Stimulated activated CD8-positive, alpha-beta memory T cell treated with anti-CD3 and anti-CD28 coated beads, Interleukin-7, amount 100 ng/mL, for 24 hours (primary cell): ENCODE data around the gene KIF21B.

ENCODE experiments used
- DNase-seq: peaks from one replicate; pipeline ENCODE4 v3.0.0-alpha.2; 2020; ENCODE audit warnings: low read depth

The KIF21B gene

DNA sequence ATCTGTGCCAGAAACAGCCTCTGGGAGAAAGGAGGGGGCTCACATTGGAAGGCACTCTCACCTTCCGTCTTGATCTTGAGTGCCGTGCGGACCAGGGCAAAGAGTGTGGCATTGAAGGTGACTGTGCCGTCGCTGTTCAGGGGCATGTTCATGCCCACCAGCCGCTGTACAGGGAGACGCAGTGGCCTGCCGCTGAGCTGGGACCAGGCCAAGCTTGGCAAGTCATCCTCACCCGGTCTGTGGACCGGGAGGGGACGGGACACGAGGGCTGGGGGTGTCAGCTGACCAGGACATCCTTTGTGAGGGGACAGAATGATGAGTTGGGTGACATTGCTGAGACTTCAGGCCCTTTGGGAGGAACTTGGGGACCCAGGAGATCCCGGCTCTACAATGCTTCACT is 25.0 kb upstream of the KIF21B start:
- no peak for DNase-seq

DNA sequence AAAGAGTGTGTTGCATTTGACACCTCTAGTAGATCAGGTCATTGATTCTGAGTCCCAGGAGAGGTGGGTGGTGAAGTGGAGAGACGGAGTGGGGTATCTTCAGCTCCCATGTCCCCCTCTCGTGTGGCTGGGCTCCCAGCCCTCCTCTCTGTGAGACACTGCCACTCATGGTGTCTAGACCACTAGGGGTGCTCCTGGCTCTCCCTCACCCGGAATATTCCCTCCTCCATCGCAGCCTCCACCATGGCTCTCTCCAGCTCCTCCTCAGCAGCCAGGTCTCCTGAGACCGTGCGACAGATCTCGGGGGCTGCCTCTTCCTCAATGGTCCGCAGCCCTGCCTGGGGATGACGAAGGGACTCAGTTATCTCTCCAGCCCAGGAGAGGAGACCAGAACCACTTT is 20.6 kb upstream of the KIF21B start:
- no peak for DNase-seq

DNA sequence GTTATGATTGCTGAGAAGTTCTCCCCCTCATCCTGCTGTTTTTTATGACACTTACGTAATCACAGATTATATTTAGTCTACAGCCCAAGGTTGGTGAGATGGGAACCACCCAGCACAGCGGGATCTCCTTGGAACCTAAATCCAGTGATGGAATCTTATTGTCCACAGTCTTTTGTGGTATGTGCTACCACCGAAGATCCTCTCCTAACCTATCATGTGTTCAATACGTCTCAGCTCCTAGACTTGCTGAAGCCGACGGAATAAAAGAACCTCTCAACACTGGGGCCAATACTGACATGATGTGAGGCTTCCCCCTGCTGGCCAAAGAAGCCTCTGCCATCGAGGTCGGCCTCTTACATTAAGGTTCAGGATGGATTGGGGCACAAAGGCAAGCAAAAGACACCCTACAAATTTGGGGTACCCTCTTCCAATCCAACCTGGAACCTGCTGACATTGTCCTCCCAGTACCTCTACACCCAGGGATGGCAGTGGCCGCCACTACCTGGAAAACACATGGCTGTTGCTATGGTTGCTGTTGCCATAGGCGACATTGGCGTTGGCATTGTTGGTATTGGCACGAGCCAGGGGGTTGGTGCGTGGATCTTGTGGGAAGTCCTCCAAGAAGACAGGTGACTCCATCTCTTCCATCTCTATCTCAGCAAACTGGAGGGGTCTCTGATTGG is 19.4 kb upstream of the KIF21B start:
- DNase-seq: peak; percentile 39

DNA sequence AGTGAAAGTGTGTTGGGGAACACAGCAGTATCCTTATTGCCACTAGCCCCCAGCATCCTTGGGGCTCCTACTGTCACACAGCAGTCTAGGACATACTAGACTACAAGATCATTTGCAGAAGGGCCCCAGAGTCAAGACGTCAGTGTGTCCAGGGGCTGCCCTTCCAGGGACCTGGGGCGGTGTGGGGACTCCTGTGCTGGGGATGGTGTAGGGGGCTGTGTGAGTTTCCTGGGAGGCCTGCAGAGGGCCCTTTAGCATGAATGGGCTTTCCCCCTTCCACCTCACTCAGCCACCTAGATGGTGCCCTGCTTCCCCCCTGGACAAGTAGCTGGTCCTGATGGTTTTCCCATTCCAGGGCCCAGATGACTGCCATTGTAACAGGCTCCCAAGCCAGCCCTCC is 17.5 kb upstream of the KIF21B start:
- no peak for DNase-seq

DNA sequence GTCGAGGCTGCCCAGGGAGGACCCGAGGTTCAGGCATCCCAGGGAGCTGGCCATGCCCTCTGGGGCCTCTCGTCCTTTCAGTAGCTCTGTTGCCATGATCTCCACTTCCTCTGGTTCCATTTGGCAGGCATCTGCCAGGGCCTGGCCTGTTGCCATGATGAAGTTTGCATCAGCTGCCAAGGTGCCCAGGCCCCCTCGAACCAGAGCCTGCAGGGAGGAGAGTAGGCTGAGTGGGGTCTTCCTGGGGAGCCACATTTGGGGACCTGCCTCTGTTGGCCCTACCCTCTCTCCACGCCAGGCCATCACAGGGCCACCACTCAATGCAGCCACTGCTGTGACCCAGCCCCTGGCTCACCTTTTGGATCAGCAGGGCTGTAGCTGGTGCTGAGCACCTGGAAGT is 16.4 kb upstream of the KIF21B start:
- DNase-seq: no peak

DNA sequence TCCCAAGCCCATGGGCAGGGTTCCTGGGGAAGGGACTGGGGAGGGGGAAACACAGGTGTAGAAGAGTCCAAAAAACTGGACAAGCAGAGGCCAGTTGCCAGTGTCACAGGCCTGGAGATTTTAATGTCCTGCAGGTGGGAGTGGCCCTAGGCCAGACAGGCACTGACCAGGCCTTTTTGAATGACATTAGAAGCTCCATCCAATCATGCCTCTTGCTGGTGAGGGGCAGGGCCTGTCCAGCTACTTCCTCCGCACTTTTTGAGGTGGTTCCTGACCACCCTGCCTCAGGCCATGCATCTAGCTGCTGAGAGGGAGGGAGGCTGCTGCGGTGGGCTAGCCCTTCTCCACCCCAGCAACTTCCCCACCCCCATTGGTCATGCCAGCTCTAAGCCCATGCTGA is 15.9 kb upstream of the KIF21B start:
- DNase-seq: no peak

DNA sequence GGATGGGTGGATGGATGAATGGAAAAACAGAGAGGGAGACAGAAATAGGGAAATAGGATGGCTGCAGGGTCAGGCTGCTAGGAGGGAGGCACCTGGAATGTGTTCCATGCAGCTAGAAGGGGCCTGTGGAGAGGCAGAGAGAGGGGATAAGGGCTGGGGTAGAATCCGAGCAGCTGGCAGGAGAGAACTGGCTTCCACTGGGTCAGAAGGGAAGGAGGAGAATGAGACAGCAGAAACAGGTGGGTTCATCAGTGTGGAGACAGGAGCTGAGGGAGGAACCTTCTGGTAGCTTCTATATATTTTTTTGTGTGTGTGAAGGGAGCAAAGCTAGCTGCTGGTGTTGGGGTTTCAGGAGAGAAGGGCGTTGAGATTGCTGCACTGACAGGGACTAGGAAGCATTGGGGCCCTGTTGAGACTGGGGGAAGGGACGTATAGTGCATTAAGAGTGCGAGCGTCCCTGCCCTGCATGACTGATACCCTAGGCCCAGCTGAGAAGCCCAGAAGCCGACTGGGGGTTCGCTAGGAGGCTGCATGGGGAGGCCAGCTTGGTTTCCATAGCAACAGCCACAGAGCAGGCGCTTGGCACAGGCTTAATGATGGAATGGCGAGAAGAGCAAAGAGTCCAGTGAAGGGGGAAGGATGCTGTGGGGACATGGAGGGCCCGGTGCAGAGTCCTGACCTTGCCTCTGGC is 14.8 kb upstream of the KIF21B start:
- no peak for DNase-seq

DNA sequence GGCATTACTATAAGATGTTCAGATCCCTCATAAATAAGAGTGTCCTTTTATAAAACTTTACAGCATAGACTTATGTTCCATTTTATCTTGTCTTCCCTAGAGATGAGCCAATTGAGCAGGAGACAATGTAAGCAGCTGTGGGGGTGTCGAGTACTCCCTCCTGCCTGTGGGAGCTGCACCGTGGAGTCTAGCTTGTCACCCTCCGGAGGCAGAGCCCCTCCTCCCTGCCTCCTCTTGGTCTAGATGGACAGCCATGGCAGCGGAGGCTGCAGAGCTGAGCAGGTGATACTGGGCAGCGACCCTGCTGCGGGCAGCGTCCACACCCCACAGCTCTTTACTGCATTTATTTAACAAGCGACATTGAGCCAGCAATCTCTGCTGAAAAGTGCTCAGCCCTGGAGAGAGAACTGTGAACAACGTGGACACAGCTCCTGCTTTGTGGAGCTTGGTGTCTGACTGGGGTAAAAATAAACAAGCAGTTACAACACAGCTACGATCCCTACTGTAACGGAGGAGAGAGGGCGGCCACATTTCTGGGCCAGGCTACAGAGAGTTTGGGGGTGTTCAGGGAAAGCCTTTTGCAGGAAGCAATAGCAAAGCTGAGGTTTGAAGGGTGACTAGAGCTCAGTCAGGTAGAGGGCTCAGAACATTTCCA is 12.8 kb upstream of the KIF21B start:
- no peak for DNase-seq

DNA sequence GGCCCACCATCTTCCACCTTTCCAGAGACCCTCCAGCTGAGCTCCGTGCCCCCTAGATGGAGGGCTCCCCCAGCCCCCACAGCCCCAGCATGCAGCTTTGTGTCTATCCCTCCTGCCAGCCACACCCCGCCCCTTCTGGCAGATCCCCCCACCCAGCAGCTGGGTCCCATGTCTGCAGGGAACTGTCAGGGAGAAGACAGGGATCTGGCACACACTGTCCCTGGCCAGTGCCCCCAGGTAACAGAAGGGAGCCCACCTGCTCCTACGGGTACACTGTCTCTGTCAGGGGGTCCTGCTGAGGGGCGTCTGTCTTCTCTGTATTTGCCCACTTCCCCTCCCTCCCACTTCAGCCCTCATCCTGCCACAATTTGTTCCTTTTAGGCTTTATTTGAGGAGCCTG is 11.2 kb upstream of the KIF21B start:
- DNase-seq: no peak

DNA sequence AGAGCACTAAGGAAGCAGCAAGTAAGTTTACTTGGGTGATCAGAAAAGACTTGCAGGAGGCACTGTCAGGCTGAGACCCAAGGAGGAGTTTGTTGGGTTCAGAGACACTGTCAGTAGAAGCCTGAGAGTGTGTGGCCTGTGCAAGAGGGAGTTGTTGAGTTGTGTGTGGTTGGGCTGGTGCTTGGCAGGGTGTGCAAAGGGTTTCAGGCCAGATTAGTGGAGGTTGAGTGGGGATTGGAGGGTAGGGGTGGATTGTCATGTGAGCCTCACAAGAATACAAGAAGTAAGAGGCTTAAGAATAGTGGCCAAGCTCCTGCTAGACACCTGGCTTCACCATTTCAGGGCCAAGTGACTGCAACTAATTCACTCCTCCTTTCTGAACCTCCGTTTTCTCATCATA is 8.9 kb upstream of the KIF21B start:
- no peak for DNase-seq

DNA sequence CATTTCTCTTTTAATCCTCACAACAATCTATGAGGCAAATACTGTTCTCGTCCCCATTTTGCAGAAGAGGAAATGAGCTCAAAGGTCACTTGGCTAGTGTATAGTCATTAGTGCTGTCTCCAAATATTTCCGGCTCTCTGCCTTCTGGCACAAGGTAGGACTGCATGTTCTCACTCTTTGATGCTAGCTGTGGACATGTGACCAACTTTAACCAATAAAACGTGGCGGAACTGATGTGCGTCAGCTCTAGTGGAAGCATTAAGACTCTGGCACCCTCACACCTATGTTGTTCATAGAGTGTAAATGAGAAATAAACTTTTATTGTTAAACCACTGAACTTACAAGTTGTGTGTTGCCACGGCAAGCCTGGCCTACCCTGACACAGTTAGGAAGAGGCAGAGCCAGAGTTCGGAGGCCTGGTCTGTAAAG is 5.0 kb upstream of the KIF21B start:
- DNase-seq: no peak

DNA sequence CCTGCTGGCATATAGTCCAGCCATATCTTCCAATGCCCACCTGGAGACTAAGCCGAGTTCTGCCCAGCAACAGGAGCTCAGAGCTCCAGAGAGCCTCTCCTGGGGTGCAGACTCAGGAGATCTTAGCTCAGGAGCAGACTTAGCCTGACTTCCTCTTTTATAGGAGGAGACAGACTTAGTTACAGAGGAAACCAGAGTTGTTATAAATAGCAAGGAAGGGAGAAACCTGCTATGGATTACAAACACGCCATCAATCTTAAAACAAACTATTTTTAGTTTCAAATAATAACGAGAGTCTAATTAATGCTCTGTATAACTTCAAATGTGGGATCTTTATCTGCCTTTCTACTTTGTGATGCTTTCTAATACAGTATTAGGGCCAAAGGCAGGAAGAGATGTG is 3.3 kb upstream of the KIF21B start:
- DNase-seq: no peak

DNA sequence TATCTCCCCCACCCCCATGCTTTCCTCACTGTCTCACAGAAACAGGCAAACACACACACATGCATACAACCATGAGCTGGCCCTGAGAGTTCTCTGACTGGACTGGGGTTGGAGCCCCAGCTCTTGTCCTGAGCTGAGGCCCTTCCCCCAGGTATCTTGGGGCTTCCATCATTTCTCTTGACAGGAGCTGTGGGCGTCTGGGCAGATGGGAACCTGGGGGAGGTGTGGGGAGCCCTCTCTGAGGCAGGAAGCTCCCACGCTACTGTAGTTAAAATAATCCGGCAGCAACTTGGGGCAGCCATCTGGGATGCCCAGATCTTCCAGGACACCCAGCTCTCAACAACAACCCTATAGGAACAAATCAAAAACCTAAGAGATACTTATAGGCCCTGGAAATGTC is 2.7 kb upstream of the KIF21B start:
- no peak for DNase-seq

DNA sequence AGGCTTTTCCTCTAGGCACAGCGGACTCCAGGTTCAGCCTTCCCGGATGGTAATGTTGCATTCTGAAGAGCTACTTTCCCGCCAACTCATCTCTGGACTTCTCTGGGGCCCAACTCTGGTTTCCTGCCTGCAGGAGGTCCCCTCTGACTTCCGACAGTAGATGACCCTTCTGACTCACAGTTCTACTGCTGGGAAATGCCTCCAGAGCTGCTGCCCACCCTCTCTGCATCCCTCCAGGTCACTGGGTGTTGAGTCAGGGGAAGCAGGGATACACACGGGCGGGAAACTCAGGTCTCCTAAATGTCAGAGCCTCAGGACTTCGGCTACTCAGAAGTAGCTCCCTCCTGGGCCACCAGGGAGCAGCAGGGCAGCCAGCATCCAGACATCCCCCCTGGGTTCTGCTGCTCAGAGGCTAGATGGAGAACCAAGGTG is 2.1 kb upstream of the KIF21B start:
- DNase-seq: no peak

DNA sequence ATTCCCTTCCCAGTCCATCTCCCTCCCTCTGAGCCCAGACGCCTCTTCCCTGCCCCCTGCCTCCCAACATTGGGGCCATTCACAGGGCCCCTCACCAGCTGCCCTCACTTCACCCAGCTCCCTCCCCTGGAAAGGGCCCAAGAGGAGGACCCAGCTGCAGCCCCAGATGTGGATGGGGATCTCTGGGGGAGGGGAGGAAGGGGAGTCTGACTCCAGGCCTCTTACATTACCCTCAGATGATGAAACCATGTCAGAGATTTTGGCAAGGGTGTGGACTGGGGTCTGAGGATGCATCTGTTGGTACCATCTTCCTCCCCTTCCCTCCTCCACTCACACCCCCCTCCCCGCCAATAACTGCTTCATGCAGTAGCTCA is 1.1 kb upstream of the KIF21B start:
- DNase-seq: no peak

DNA sequence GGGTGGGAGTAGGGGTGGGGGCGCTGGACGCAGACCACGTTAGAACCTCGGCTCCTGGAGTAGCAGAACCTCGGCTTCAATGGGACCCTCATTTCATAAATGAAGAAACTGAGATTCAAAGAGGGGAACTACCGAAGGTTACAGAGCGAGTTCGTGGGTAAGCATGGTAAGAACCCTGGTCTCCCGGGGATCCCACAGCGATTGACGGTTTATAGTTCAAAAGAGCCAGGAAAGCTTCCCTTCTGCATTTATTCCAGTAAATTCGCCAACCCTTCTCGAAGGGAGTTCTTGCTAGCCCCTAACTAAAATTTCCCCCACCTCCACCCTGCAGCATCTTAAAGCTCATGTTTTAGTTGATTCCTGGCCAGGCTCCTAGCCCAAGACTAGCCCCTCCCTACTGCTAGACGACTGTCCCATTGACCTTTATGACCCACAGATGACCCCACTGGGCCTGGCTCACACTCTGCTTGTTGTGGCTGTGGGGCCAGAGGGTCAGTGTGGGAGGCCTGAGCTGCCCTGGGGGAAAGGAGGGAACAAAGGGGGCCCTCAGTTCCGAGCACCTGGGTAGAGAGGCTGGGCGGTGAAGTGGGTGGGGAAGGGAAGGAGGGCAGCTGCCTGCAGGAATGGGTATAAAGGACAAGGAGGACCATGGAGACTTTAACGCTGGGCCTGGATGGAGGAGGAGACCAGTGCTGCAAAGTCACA is 558 bp upstream of the KIF21B start:
- DNase-seq: no peak

DNA sequence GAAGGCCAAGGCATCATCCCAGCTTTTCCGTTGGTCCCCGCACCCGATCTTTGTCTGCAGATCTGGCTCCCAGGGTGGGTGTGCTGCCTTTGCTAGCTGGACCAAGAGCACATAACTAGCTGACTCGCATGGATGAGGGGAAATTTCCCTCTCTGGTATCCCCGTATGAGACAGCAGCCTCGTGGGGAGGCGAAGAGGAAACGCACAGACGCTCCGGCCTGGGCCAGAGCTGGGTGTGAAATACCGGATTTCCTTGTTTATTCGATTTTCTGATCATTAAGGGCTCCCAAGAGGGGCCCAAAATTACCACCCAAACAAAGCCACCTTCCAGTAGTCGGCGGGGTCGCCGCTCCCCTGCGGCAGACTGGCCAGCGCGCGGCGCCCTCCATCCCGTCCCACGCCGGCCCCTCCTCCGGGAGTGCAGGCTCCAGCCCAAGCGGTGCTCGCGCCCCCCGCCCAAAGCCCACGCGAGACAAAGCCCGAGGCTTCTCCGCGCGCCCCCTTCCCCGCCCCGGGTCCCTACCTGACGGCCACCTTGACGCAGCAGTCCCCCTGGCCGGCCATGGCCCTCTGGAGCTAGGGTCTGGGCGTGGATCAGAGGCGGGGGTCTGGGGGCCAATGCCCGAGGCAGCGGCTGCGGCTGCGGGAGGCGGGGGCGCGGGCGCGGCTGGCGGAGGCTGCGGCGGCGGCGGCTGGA is 546 bp downstream of the KIF21B start:
- DNase-seq: no peak

DNA sequence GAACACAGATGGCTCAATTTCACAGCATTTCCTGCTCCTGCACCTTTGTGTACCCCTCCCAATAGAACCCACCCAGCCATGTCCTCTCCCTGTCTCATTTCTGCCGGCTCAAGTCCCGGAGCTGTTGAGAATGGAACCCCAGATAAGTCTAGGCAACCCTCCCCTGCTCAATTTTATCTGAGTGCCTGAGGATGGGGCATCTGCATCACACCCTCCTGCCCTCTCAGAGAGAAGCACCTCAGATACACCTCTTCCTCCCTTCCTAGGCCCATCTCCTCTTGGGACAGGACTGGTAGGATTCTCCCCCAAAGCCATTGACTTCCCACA is 1.1 kb downstream of the KIF21B start:
- DNase-seq: no peak

DNA sequence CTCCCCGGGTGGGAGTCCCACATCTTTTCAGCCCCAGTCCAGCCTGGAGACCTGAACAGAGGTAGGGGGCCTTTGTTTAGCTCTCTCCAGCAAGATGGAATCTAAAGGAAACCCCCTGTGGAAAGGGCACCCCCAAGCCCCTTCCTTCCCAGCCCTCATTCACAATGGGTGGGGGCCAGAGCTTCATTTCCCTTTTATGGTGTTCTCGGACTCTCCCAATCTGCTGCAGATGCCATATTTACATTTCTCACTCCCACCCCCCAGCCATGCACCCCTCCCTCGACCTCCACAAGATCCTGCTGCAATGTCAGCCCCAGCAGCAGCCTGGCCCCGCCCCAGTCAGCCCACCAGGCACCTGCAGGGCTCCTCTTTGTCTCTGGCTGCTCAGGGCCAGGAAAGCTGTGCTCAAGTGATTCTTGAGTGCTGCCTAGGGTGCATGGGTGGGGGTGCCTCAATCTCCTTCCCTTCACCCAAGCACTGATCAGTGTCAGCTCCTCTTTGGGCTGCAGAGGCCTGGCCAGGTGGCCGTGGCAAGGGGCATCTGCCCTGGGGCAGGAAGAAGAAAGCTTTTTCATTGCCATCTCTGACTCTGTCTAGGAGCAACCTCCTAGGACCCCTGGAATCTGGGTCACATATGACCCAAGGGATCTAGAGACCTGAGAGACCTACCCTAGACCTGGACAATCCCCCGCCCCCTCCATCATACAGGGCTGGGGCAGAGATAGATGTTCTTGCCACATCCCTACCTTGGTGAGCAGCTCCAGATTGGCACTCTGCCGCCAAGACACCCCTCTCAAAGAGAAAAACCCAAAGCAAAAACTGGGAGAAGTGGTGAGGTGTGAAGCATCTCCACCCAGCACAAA is 1.7 kb downstream of the KIF21B start:
- DNase-seq: no peak

DNA sequence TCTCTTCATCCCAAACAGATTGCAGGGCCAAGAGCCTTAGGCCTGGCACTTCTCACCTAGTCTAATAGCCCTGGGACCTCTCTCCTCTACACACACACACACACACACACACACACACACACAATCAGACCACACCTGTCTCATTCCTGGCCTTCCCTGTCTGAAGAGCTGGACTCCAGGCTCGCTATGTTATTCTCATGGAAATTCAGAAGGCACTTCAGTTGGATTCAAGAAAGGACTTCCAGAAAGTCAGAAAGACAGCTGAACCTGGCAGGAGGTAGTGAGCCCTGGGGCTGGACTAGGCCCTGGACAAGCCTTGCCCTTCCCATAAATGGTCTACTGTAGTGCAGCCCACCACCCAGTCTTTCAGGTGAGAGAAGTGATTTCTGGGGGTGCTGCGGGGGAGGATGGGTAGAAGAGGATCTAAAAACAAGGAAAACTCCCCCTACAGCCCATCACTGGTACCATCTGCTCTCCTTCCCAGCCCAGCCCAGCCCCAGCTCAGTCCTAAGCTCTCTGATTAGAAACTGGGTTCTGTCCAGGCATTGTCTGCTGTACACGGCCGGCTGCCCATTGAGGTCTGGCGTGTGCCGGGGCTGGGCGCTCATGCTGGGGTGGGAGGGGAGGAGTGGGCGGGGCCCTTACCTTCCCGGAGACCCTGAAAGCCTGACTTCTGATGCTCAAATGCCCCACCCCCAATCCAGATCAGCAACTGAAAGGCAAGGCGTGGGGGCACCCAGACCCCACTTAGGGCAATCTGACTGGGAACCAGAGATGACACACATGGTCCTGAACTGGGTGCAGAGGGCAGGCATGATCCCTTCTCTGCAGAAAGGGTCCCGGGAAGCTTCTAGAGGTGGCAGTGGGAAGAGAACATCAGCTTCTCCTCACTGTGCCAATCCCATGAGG is 2.5 kb downstream of the KIF21B start:
- no peak for DNase-seq
